ENCODE measurements around the gene GDE1.

The GDE1 gene

DNA sequence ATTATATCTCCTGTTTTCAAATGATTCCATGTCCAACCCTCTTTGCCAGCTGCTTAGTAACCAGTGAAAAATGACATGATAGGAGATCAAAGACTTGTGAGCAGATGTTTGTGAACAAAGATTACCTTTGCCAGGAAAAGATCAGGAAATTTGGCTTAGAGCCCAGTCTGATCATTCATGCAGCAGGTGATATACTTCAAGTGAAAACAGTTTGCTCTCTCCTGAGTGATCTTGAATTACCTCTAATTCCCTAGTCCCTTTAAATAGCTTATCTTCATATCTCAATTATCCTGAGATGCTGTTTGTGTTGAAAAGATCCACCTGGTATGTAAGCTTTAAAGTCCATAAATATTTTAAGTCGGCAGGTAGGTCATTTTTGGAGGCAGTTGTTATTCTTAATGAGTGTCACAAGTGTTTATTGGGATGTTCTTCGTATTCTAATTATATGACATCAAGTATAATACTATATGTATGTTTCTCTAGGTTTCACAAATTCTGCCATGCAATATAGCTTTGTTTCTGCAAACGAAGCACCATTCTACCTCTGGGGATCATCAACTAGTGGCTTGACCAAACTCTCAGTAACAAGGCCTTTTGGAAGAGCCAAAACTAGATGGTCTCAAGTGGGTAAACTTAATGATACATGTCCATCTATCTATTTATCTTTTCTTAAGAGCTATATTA, 20.4 kb upstream of the GDE1 start:
- TF ChIP-seq TAF1 (IDR thresholded peaks at IDR 0.05; ENCODE audit: borderline replicate concordance, low read depth, low read length): no peak
- TF ChIP-seq POLR2AphosphoS5 (IDR thresholded peaks at IDR 0.05; ENCODE audit: low read depth, low read length): no peak
- no peak for TF ChIP-seq POLR2A (IDR thresholded peaks at IDR 0.05; ENCODE audit: low read depth, low read length)
- DNase-seq (ENCODE audit: insufficient read length): no peak
- FAIRE-seq: no peak

DNA sequence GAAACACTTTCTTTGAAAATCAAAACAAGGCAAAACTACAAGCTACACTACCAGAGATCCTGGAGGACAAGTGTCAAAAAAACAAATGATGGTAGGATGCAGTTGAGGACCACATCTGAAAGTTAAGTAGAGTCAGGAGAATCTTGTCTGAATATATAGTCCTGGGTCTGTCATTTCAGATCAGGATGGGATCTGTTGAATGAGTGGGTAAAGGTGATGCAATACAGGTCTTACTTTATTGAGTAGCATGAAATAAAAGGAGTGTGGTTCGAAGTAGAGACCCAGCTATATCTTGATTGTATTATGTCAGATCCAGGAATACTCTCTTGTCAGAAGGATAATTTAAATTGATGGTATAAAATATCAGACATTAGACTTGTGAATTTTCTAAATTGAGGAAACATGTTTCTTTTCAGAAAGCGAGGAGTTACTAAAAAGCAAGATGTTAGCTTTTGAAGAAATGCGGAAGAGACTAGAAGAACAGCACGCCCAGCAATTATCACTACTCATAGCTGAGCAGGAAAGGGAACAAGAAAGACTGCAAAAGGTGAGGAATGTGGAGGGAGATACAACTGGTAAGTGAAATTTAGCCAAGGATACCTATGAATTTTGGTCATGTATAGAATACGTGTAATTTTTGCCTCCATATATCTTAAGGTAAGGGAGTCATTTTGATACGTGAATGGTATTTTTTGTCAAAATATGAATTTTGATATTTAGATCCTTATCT, 18.5 kb upstream of the GDE1 start:
- FAIRE-seq (no peak), DNase-seq (ENCODE audit: insufficient read length) (no peak)
- TF ChIP-seq POLR2AphosphoS5 (IDR thresholded peaks at IDR 0.05; ENCODE audit: low read depth, low read length) (no peak), TAF1 (IDR thresholded peaks at IDR 0.05; ENCODE audit: borderline replicate concordance, low read depth, low read length) (no peak), POLR2A (IDR thresholded peaks at IDR 0.05; ENCODE audit: low read depth, low read length) (no peak)

DNA sequence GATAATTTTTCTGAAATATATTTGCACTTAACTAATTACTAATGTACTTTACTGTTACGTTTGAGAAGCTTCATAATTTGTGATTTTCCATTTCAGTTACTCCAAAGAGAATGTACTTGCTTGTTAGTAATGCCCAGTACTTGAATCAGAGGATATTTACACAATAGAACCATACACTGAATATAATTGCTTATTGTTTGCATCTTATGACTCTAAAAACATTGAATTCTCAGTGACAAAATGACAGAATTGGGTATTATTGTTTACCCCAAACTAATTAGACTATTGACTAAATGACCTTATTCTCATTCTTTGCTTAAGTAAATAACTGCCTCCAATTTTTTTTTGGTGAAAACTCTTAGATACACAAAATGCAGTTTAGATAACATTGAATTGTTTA, 10.7 kb upstream of the GDE1 start:
- TF ChIP-seq POLR2A (IDR thresholded peaks at IDR 0.05; ENCODE audit: low read depth, low read length) (no peak), TAF1 (IDR thresholded peaks at IDR 0.05; ENCODE audit: borderline replicate concordance, low read depth, low read length) (no peak)
- FAIRE-seq (no peak), DNase-seq (ENCODE audit: insufficient read length) (no peak)

DNA sequence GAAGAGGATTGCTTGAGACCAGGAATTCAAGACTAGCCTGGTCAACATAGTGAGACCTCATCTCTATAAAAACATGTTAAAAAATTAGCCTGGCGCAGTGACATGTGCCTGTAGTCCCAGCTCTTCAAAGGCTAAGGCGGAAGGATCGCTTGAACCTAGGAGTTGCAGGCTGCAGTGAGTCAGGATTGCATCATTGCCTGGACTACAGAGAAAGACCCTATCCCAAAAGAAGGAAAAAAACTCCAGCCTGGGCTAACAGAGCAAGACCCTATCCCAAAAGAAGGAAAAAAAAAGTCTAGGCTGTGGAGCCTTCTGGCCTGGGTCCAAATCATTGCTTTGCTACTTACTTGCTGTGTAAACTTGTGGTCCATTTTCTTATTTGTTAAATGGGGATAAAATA, 6.8 kb upstream of the GDE1 start:
- DNase-seq (ENCODE audit: insufficient read length) (no peak), FAIRE-seq (no peak)
- no peak for TF ChIP-seq POLR2A (IDR thresholded peaks at IDR 0.05; ENCODE audit: low read depth, low read length)
- TF ChIP-seq POLR2AphosphoS5 (IDR thresholded peaks at IDR 0.05; ENCODE audit: low read depth, low read length): no peak
- TF ChIP-seq TAF1 (IDR thresholded peaks at IDR 0.05; ENCODE audit: borderline replicate concordance, low read depth, low read length): no peak

DNA sequence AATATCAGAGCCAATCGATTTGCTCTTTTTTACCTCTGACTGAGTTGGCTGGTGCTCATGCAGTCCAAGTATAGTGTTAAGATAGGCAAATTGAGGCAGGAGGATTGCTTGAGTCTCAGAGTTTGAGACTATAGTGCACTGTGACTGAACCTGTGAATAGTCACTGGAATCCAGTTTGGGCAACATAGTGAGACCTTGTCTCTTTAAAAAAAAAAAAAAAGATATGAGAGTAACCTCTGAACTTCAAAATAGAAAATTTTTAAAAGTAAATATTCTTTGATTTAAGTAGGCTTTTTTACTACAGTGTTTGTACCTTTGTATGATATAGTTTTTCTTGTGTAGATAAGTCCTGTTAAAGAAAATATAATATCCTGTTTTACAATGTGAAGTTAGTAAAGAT, 5.3 kb upstream of the GDE1 start:
- FAIRE-seq (no peak), DNase-seq (ENCODE audit: insufficient read length) (no peak)
- TF ChIP-seq POLR2AphosphoS5 (IDR thresholded peaks at IDR 0.05; ENCODE audit: low read depth, low read length): no peak
- TF ChIP-seq POLR2A (IDR thresholded peaks at IDR 0.05; ENCODE audit: low read depth, low read length): no peak
- TF ChIP-seq TAF1 (IDR thresholded peaks at IDR 0.05; ENCODE audit: borderline replicate concordance, low read depth, low read length): no peak

DNA sequence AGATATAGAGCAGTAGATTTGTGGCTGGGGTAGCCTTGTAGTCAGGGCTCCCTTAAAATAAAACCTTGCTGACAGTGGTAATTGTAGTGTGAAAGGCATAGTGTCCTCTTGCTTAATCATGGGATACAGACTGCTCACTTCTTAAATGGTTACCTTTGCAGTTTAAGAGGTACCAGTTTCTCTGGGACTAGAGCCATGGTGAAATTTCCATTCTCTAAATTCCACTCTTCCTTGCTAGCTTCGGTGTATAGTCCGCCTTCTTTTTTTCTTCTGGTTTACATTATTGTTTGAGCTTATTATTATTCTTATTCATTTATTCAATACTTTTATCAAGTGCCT, 3.5 kb upstream of the GDE1 start:
- no peak for FAIRE-seq
- TF ChIP-seq TAF1 (IDR thresholded peaks at IDR 0.05; ENCODE audit: borderline replicate concordance, low read depth, low read length) (no peak), POLR2A (IDR thresholded peaks at IDR 0.05; ENCODE audit: low read depth, low read length) (no peak), POLR2AphosphoS5 (IDR thresholded peaks at IDR 0.05; ENCODE audit: low read depth, low read length) (peak; percentile 66; the same call in 1 of the 2 replicates)
- no peak for DNase-seq (ENCODE audit: insufficient read length)

DNA sequence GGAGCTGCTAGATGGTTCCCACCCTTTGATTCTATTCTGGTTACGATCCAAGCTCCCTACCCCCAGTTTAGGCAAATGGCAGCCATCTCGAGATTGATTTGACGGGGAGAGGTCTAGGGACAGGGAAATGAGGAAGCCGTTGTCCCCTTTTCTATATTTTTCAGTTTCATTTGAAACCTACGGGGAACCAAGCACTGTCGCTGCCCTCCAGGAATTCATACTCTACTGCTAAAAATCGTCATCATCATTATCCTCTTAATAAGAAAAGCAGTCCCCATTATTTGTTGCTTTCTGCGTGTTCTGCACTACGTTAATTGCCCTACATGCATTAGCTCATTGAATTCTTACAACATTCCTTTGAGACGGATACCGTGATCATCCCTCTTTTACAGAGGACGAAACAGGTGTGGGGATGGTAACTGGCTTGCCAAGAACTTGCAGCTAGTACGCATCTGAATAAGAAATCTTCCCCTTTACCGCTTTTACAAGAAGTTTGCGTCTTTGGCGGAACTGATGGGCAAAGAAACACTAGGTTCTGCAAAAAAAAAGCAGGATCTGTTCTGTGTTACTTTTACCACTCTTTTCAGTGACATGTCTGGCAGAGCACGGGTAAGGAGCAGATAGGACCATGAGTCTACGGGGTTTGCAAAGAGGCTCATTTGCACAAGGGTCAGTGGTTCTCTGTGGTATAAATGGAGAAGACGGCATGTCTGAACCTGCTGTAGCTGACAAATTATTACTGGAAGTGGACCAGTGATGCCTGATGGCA, 2.9 kb upstream of the GDE1 start:
- TF ChIP-seq POLR2AphosphoS5 (IDR thresholded peaks at IDR 0.05; ENCODE audit: low read depth, low read length) (no peak), POLR2A (IDR thresholded peaks at IDR 0.05; ENCODE audit: low read depth, low read length) (peak; percentile 57), TAF1 (IDR thresholded peaks at IDR 0.05; ENCODE audit: borderline replicate concordance, low read depth, low read length) (no peak)
- DNase-seq (ENCODE audit: insufficient read length) (no peak), FAIRE-seq (peak; percentile 53)

DNA sequence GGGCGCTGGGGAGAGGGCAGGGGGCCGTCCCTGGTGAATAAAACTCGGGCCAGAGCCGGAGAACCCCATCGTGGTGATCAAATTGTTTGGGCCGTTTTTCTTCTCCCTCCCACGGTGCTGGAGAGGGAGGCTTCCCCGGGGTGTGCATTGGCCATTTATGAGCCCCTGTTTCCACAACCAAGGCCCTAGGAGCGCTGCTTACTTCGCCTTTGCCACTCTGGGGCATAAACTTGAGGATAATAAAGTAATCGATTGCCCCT, 2.4 kb upstream of the GDE1 start:
- FAIRE-seq (no peak), DNase-seq (ENCODE audit: insufficient read length) (no peak)
- TF ChIP-seq TAF1 (IDR thresholded peaks at IDR 0.05; ENCODE audit: borderline replicate concordance, low read depth, low read length): no peak
- TF ChIP-seq POLR2AphosphoS5 (IDR thresholded peaks at IDR 0.05; ENCODE audit: low read depth, low read length): no peak

DNA sequence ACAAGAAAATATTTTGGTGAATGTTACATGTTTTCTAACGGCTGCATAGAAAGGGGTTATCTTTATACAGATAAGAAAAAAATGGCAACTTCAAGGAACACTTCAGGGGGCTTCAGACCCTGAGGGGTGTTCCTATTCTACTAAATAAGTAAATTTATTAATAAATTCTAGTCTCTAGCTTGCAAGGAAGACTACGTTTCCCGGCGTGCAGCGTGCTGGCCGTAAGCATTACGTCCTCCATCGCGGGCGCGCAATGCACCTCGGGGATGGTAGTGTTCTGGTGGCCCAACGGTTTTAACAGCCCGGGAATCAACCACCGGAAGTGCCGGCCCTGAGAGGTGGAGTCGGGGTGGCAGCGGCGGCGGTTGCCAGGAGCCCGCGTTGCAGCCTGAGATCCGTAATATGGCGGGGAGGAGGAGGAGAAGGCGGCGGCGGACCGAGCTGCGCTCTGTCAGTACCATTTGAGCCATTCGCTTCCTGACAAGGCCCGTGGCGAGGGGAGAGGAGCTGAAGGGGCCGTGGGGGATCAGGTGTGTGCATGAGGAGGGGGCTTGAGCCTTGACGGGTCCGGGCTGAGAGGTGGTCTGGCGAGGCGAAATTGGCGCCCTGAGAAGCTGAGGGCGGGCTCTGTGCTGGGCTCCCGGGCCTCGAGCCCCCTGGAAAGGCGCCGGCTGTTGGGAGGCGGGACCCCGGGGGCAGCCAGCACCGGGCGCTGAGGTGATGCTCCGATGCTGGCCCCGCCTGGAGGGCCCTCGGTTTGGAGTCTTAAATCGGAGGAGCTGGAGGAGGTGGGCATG, 1.9 kb upstream of the GDE1 start, which contains the start of gene CCP110:
Gene CCP110, plus strand, starts transcription at position 384 of the 797 bp plus-strand sequence. CDS start 3,940 bp downstream, outside the sequence.
- TF ChIP-seq POLR2AphosphoS5 (IDR thresholded peaks at IDR 0.05; ENCODE audit: low read depth, low read length) (peak; percentile 71), TAF1 (IDR thresholded peaks at IDR 0.05; ENCODE audit: borderline replicate concordance, low read depth, low read length) (peak; percentile 60; the same call in 1 of the 2 replicates), POLR2A (IDR thresholded peaks at IDR 0.05; ENCODE audit: low read depth, low read length) (peak; percentile 76)
- DNase-seq (ENCODE audit: insufficient read length): peak; percentile 78
- FAIRE-seq: peak; percentile 91

DNA sequence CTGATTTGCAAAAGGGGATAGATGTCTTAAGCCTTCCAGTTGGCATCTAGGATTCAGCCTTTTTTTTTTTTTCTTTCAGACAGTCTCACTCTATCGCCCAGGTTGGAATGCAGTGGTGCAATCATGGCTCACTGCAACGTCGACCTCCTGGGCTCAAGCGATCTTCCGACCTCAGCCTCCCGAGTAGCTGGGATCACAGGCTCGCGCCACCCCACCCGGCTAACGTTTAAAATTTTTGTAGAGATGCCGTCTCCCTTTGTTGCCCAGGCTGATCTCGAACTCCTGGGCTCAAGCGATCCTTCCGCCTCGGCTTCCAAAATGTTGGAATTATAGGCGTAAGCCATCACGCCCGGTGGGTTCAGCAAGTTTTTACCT, 1.3 kb upstream of the GDE1 start:
- FAIRE-seq: no peak
- no peak for DNase-seq (ENCODE audit: insufficient read length)
- TF ChIP-seq POLR2A (IDR thresholded peaks at IDR 0.05; ENCODE audit: low read depth, low read length) (no peak), TAF1 (IDR thresholded peaks at IDR 0.05; ENCODE audit: borderline replicate concordance, low read depth, low read length) (no peak), POLR2AphosphoS5 (IDR thresholded peaks at IDR 0.05; ENCODE audit: low read depth, low read length) (no peak)

DNA sequence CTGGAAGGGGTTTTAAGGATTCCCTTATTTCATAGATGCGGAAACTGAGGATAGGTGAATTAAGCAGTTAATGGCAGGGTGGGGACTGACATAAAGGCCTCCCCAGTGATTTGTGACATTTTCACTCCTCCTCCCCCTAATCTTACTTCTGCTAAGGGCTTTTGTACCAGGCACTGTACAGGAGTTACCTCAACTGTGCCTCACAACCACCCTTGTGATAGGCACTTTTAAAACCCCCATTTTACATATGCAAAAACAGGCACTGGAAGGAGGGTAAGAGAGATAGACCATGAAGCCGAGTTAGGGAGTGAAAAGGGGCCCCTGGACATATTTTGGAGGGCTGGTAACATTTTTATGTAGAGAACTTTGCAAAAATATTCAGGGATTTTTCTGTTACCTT, 862 bp upstream of the GDE1 start:
- no peak for DNase-seq (ENCODE audit: insufficient read length)
- FAIRE-seq: no peak
- TF ChIP-seq POLR2A (IDR thresholded peaks at IDR 0.05; ENCODE audit: low read depth, low read length) (no peak), POLR2AphosphoS5 (IDR thresholded peaks at IDR 0.05; ENCODE audit: low read depth, low read length) (no peak), TAF1 (IDR thresholded peaks at IDR 0.05; ENCODE audit: borderline replicate concordance, low read depth, low read length) (no peak)

All from GM12892 (cell line).